ENCODE measurements around the gene AGFG2.

DNA sequence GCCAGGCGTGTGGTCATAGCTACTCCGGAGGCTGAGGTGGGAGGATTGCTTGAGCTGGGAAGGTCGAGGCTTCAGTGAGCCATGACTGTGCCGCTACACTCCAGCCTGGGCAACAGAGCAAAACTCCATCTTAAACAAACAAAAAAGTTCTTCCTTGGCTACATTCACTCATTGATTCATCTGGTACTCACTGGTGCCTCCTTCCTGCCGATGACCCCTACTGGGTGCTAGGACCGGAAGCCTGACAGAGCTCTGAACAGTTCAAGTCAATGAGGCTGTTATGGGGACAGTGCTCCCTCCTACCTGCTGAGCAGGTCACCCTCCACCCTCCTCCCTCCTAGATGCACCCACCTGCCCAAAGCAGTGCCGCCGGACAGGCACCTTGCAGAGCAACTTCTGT lies 68.1 kb downstream of the AGFG2 start:
- TF ChIP-seq, protein P1, sequence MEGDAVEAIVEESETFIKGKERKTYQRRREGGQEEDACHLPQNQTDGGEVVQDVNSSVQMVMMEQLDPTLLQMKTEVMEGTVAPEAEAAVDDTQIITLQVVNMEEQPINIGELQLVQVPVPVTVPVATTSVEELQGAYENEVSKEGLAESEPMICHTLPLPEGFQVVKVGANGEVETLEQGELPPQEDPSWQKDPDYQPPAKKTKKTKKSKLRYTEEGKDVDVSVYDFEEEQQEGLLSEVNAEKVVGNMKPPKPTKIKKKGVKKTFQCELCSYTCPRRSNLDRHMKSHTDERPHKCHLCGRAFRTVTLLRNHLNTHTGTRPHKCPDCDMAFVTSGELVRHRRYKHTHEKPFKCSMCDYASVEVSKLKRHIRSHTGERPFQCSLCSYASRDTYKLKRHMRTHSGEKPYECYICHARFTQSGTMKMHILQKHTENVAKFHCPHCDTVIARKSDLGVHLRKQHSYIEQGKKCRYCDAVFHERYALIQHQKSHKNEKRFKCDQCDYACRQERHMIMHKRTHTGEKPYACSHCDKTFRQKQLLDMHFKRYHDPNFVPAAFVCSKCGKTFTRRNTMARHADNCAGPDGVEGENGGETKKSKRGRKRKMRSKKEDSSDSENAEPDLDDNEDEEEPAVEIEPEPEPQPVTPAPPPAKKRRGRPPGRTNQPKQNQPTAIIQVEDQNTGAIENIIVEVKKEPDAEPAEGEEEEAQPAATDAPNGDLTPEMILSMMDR (IDR thresholded peaks at IDR 0.05; ENCODE audit: insufficient read depth, low read depth, low read length): no peak
- TF ChIP-seq EZH2 (IDR thresholded peaks at IDR 0.05; ENCODE audit: insufficient read depth, low read length): no peak
